ENCODE results near the gene PSMD8.
"Not testable (repeated sequence)": the region's sequence is repeated elsewhere in the genome, so short reads cannot be mapped to it uniquely, and the experiment has no call there.

The PSMD8 gene

DNA sequence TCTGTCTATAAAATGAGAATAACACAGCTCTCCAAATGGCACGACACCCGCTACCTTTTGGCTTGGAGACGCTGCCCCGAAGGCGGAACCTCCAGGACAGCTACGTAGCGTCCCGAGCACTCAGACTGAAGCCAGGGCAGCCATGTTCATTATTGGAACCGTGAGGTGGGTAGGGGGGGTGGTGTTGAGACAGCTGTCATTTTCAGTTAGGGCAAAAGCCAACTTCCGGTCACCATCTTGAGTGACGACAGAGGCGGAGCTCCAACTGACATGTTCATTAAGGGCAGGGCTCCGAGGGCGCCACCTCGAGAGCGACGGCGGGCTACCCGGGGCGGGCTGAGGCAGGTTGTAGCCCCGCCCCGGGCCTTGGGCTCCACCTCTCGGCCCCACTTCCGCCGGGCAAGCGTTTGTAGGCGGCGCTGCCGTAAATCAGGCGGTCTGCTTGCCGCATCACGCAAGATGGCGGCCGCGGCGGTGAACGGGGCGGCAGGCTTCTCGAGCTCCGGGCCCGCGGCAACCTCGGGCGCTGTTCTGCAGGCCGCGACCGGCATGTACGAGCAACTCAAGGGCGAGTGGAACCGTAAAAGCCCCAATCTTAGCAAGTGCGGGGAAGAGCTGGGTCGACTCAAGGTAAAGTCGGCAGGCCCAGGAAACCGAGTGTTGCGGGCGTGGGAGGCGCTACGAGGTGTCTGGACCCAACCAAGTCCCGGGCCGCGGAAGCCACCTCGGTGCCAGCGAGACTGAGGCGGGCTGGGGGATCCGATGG, at the start of gene PSMD8:
TSS of gene PSMD8 (plus strand) at position 240 of the 766 bp plus-strand sequence. CDS start at position 271, 31 bp downstream.
- DNase-seq: peak; percentile 98

DNA sequence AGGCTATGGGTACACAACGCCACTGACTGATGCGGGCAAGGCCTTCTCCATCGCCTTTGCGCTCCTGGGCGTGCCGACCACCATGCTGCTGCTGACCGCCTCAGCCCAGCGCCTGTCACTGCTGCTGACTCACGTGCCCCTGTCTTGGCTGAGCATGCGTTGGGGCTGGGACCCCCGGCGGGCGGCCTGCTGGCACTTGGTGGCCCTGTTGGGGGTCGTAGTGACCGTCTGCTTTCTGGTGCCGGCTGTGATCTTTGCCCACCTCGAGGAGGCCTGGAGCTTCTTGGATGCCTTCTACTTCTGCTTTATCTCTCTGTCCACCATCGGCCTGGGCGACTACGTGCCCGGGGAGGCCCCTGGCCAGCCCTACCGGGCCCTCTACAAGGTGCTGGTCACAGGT, 47.8 kb upstream of the PSMD8 start:
- no peak for DNase-seq

DNA sequence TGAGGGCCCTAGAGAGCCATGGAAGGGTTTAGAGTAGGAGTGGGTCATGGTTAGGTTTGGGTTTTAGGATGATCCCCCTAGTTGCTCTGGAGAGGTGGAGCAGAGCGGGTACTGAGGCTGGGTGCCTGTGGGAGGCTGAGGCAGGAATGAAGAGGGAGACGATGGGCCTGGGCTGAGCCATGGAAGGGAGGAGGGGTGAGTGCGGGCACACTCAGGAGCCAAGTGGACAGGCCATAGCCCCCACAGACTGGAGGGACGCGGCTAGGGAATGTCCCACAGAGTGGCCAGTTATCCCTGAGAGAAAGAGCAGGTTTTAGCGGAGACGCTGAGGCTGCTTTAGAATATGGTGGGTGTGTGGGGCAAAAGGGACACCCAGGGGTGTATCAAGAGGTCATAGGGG, 44.7 kb upstream of the PSMD8 start:
- DNase-seq: no peak

DNA sequence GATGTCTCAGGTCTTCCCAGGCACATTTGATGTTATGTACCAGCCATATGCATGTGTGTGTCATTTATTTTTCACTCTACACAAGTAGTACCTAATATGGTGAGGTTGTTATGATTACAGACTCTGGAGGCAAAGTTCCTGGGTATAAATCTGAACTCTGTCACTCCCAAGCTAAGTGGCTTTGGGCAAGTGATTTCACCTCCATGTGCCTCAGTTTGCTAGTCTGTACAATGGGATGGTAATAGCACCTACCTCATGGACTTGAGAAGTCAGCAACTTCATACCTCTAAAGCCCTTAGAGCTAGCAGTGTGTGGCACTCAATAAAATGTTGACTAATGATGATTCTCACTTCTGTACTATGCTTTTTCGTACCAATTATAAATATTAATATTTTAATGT, 42.6 kb upstream of the PSMD8 start:
- DNase-seq: no peak

DNA sequence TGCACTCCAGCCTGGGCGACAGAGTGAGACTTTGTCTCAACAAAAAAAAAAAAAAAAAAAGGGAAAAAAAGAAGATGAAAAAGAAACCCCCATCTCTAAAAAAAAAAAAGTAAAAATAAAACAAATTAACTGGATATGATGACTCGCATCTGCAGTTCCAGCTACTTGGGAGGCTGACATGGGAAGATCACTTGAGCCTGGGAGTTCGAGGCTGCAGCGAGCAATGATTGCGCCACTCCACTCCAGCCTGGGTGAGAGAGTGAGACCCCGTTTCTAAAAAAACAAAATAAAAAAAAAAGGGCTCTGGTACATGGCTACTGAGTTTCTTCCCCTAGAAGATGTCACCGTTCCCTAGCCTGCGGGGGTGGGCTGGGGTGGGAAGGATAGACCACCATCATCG, 41.1 kb upstream of the PSMD8 start:
- DNase-seq: no peak

DNA sequence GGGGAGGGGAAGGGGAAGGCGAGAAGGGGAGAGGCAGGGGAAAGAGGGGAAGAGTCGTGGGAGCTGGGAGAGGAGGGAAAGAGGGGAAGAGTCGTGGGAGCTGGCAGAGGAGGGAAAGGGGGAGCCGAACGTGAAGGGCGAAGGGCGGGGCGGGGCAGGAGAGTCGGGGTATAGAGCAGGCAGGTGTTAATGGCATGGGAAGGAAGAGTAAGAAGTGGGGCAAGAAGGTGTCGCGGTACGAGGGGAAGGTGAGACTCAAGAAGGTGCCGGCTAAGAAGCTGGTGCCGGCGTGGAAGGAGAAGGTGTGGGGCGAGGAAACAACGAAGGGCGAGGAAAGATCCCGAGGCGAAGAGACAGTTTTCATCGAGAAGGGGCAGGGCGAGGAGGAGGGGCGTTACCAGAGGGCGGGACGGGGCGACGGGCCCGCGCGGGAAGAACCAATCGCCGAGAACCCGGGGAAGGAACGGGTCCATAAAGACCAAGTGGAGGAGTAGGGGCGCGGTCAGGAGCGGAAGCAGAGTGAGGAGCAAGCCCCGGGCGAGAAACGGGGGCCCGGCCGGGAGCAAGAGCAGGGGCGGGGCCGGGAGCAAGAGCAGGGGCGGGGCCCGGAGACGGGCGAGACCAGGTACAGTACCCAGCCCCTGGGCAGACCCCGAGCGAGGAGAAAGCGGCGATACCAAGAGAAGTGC, 38.3 kb upstream of the PSMD8 start:
- peak; percentile 92 for DNase-seq

DNA sequence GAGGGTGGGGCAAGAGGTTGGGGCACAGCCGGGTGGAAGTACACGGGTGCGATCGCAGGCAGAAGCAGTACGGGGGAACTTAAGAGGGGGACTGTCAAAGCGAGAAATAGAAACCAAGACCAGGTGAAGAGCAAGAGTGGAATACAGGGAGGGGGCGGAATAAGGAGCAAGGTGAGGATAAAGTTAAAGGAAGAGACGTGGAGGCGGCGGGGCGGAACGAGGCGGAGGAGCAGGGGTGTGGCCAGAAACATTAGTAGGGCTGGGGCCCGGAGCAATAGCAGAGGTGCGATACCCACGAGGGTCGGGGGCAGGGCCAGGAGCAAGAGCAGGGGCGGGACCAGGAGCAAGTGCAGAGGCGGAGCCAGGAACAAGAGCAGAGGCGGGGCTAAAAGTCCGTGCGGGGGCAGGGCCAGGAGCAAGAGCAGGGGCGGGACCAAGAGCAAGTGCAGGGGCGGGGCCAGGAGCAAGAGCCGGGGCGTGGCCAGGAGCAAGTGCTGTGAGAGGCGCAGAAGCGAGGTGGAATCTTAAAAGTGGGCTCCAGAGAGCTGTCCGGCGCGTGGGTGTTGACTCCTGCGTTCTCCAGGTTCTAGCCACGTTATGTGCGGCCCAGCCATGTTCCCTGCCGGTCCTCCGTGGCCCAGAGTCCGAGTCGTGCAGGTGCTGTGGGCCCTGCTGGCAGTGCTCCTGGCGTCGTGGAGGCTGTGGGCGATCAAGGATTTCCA, 37.6 kb upstream of the PSMD8 start:
- peak; percentile 91 for DNase-seq

DNA sequence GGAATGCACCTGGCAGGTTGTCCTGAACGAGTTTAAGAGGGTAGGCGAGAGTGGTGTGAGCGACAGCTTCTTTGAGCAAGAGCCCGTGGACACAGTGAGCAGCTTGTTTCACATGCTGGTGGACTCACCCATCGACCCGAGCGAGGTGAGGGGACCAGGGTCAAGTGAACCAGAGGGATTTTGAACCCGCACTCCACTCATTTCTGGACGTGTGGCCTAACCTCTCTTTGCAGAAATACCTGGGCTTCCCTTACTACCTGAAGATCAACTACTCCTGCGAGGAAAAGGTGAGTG, 37.1 kb upstream of the PSMD8 start:
- DNase-seq: no peak

DNA sequence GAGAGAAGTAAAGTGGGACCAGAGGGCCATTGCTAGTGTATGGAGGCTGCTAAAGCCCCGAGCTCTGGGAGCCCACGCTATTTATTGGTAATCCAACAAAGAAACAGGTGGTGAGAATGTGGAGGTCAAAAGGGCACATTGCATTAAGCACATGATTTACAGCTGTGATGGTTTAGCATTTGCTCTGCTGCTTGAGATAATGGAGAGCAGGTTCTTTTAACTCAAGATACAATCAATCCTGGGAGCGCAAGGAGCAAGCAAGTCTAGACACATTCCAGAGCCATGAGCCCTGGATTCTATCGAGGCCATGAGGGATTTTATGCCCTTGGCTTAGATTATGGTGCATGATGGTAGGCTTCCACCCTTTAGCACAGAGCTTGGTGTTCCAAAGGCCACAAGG, 35.4 kb upstream of the PSMD8 start:
- DNase-seq: not testable (repeated sequence)

DNA sequence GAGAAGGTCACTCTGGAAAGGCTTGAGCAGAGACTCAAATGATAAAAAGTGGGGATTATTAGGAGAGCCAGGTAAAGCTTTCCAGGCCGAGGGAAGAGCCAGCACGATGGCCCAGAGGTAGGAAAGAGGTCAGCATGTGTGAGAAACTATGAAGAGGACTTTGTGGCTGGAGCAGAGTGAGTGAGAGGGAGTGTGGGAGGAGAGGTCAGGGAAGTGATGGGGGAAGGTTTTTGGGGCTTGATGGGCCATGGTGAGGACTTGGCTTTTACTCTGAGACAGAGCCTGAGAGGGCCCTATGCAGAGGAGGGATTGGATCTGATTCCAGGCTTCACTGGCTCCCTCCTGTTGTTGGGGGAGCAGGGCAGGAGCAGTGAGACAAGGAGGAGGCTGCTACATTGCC, 33.4 kb upstream of the PSMD8 start:
- no peak for DNase-seq

DNA sequence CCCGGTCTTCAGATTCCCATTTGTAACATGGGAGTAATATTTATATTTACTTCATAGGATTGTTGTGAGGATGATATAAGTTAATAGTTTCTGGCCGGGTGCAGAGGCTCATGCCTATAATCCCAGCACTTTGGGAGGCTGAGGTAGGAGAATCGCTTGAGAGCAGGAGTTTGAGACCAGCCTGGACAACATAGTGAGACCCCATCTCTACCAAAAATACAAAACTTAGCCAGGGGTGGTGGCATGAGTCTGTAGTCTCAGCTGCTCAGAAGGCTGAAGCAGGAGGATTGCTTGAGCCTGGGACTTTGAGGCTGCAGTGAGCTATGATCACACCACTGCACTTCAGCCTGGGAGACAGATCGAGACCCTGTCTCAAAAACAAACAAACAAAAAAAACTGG, 27.5 kb upstream of the PSMD8 start:
- no peak for DNase-seq

DNA sequence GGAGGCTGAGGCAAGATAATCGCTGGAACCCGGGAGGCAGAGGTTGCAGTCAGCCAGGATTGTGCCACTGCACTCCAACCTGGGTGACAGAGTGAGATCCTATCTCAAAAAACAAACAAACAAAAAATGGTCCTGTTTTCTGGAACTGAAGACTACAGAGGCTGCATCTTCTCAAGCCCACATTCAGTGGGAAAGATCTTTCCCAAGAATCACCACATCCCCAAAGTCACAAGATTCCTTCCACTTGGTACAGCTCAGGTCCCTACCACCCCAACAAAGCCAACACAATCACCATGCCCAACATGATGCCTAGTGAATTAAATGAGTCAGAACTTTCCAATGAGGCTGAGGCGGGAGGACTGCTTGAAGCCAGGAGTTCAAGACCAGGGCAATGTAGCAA, 23.5 kb upstream of the PSMD8 start:
- DNase-seq: no peak

DNA sequence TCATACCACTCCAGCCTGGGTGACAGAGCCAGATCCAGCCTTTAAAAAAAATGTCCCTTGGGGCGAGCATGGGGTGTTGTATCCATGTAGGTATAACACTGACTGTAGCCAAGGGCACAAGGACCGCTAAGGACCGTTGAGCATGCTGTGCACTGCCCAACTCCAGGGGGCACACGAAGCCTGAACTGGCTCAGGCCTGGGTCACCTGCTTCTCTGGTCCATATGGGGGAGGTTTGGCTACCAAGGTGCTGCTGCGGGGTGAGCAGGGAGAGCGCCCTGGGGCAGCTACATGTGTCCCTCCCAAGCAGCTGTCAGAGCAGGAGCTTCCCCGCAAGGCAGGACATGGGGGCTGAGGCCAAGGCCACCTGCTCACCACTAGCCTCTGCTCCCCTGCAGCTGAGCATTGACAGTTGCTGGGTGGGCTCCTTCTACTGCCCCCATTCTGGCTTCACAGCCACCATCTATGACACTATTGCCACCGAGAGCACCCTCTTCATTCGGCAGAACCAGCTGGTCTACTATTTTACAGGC, 22.4 kb upstream of the PSMD8 start:
- DNase-seq: no peak

DNA sequence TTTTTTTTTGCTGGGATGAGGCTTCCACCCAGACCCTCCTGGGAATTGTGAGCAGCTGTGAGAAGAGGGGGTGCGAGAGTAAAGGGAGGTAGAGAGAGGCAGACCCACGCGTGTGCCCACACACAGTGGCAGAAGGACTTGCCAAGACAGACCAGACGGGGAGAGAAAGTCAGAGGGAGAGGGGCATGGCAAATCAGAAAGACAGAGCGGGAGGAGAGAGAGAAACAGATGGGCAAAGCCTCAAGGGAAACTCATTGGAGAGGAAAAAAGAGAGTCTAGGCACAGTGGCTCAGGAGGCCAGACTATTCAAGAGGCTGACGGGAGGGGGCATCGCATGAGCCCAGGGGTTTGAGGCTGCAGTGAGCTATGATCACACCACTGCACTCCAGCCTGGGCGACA, 21.8 kb upstream of the PSMD8 start:
- no peak for DNase-seq

DNA sequence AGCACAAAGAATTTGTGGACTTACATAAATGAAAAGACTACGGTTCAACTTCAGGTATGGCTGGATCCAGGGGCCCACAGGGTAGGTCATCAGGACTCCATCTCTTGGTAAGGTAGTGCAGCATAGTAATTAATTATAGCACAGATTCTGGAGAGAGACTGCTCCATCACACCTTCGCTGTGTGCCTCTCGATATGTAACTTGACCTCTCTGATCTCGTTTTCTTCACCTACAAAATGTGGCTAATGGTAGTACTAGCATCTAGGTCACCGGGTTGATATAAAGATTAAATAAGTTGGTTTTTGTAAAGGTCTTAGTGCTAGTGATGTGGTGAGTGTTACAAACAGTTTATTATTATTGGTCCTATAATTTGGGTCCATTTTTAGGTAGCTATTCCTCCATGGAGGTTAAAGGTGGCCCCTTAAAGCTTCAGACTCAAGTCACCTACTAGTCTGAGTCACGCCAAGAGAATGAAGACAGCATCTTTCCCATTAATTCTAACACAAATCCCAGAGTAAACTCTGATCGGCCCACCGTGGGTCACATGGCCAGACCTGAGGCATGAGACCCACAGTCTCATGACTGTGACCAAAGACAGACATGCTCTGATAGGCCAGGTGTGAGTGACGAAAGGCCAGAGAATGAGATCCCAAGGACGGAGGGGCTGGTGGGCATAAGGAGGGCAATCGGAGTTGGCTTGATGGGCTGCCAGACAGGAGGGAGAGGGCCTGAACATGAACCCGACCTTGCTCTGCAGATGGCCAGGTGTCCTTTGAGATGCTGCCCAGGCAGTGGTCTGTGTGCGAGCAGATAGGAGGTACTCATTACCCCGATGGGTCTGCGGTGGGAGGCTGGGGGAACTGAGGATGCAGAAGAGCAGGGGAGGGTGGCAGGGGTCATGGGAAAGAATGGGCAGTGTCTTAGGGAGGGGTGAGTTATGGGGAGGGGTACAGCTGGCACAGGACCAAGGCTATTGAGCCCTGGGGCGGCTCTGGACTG, 18.3 kb upstream of the PSMD8 start:
- no peak for DNase-seq

DNA sequence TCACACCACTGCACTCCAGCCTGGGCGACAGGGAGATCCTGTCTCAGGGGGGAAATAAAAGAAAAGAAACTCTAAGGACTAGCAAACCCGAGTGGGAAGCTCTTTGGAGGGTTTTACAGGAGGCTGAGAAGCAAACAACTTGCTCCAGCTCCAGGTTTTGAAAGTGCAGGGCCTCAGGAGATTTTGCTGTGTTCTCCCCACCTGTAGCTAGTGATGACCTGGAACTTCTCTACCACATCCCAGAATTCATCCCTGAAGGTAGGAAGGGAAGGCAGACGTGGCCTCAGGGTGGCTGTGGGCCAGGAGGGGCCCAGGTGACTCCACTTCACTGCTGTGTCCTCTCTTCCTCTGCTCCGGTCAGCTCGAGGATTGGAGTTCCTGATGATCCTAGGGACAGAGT, 16.3 kb upstream of the PSMD8 start:
- no peak for DNase-seq

DNA sequence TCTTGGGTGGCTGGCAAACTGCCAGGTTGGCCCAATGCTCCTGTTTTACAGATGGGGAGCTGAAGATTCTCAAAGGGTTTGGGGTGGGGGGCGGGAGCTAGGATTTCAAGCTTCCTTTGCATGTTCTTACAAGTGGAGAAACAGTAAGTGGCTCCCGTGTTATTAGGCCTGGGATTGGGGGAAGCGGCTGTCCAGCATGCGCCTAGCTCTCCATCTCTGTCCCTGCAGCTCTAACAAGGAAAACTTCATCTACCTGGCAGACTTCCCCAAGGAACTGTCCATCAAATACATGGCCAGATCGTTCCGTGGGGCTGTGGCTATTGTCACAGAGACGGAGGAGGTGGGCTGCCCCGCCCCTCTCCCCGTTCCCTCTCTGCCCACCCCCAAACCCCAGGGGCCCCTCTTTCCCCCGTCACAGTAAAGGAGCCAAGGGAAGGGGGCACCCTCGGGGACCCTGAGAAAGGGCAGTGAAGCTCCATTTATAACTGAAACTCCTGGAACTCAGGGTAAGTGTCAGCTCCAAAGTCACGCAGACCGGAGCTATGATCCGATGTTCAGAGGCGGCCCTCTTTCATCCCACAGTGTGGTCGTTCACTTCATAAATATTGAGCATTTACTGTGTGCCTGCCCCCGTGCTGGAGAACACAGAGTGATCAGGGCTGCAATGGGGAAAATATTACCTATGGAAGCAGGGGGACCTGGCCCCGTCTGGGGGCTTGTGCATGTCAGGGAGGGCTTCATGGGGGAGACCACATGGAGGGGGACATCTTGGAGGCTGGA, 14.9 kb upstream of the PSMD8 start:
- no peak for DNase-seq

DNA sequence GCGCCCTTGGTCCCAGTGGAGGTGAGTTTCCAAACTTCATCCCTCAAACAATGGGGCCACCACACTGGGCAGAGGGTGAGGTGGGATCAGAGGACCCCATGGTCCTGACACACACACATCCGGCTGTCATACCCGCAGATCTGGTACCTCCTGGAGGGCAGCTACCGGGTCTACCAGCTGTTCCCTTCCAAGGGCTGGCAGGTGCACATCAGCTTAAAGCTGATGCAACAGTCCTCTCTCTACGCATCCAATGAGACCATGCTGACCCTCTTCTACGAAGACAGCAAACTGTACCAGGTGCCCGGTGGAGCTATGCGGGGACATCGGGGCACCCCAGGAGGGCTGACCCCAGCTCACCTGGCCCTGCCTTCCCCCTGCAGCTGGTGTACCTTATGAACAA, 14.0 kb upstream of the PSMD8 start:
- DNase-seq: no peak

DNA sequence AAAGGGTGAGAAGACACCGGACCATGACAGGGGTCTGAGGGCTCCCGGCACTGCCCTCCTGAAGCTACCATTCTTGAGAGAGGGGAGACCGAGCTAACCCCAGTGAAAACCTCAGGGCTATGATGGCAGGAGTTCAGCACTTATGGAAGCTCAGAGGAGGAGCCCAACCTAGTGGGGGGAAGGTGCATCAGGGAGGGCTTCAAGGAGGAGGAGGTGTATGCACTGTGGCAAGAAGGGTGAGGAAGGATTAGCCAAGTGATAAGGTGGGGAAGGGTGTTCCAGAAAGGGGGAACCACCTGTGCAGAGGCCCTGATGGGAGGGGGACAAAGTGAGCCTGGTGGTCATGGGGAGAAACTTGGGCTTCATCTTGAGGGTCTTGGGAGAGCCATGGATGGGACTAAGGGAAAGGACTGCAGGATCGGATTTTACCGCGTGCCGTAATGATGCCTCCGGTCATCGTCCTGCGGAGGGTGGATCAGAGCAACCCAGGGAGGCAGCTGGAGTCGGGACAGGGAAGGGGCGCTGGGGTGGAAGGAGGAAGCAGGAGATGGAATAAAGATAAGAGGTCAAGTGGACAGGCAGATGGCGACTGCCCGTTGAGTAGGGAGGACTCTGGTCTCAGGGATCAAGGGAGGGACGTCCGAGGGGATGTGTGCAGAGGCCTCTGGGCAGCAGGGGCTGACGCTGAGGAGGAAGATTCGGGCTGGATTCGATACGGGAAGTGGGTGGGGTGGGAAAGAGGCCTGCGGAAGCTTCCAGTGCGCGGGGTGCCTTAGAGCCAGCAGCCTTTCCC, 13.3 kb upstream of the PSMD8 start:
- DNase-seq: no peak

DNA sequence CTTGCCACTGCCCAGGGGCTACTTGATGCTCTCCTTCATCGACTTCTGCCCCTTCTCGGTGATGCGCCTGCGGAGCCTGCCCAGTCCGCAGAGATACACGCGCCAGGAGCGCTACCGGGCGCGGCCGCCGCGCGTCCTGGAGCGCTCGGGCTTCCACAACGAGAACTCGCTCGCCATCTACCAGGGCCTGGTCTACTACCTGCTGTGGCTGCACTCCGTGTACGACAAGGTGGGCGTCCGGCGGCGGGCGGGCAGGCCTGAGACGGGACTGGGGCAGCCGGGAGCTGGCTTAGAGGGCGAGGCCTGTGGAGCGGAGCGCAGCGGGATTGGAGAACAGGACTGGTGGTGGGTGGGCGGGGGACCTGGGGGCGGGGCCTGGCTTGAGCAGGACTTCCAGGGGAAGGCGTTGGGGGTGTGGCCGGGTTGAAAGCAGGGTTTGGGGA, 12.7 kb upstream of the PSMD8 start:
- peak; percentile 46 for DNase-seq

Measured in activated gamma-delta T cell treated with Interleukin-2 at 50 U/mL for 16 hours (primary cell).